Motor neuron (in vitro differentiated cells): ENCODE results near the gene MEX3A. TPM values are rescaled to one million over a fixed set of nuclear protein-coding genes. Genes with fewer than 3 reads are reported as not detected.
"Not testable (repeated sequence)": the region's sequence is repeated elsewhere in the genome, so short reads cannot be mapped to it uniquely, and the experiment has no call there.

ENCODE experiments used
- ATAC-seq, 8 experiments: fragments of 200-7000 bp; cut with Tn5 transposase; replicated peaks in 6 of 8; 2 replicates each; pipeline ENCODE4 v1.8.0; 2021; ENCODE audit warnings: mild to moderate bottlenecking in 8 of 8, moderate library complexity in 8 of 8
- H3K27ac ChIP-seq, 2 donors: fragments of 250-450 bp; sonication (Bioruptor Pico); 2 replicates each; pipeline ENCODE4 v1.9.0; 2021; ENCODE audit warnings: antibody characterized with exemption in 2 of 2, mild to moderate bottlenecking in 2 of 2, moderate library complexity in 1 of 2
- H3K4me1 ChIP-seq, 2 donors: fragments of 250-450 bp; sonication (Bioruptor Pico); replicated peaks in 1 of 2; 2 replicates each; pipeline ENCODE4 v1.6.1; 2021; ENCODE audit warnings: antibody characterized with exemption in 2 of 2, mild to moderate bottlenecking in 2 of 2, moderate library complexity in 1 of 2
- H3K4me3 ChIP-seq, 5 donors: fragments of 250-450 bp; sonication (Bioruptor Pico); 2 replicates each; pipeline ENCODE4 v1.9.0; 2021; ENCODE audit warnings: antibody characterized with exemption in 5 of 5, mild to moderate bottlenecking in 5 of 5, moderate library complexity in 4 of 5
- WGBS, 10 experiments: fragments of 450-650 bp; shearing (Covaris generic); methylation state at CpG; one replicate each; pipeline ENCODE4 v1.0.0; 2022; 5-methylcytosine and 5-hydroxymethylcytosine counted together
- in situ Hi-C, 9 experiments: fragments of 400-800 bp; cut with MboI; loops; one replicate each; pipeline ENCODE4 v1.15.0; 2021; ENCODE audit warnings: low sequenced_read_pairs in 9 of 9, low pct_unique_long_range_greater_than_20kb in 2 of 9; ENCODE audit not compliant: unreplicated experiment in 9 of 9
- total RNA-seq, 8 experiments: library from RNA; unstranded; fragments of 300-600 nt; gene quantifications; 2 replicates each; pipeline versions ENCODE4 v1.2.3 to v1.2.4, GENCODE V29; 2022

Gene MEX3A
- total RNA-seq, 8 experiments from 2014 or later = 1.2 to 92.3 (median 33.9) TPM

DNA sequence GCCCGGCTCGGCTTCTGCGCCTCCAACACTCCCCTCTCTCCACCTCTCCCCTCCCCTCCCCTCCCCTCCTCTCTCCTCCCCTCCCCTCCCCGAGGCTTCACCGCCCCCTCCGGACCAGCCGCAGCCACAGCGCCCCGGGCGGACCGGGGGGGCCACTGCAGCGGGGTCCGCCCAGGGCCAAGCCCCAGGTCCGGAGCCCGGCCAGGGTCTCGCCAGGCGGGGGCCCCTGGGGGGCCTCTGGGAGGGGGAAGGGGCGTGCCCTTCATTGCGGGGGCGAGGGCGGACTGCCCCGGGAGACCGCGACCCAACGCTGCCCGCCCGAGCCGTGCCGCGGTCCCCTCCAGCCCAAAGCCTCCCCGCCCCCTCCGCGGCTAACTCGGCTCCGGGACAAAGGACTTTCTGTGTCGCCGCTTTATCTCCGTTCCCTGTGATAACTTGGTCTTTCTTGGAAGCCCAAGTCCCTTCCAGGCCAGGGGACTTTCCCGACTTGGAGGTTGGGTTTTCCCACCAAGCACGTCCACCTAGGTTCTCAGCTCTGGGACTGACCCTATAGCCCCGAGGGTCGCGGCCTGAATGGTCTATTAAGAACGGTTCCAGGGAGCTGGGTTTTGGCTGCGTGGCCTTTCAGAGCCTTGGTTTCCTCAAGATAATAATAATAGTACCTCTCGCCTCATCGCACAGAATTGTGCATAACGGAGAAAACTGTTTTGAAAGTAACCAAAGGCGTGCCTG, 28.3 kb downstream of the MEX3A start, which contains the start of gene UBQLN4:
Gene UBQLN4, minus strand, starts transcription at position 31 of the 732 bp plus-strand sequence. CDS start 97 bp downstream, outside the sequence.
- ATAC-seq = peak; percentile 24 to 71 (median 62)
- H3K27ac ChIP-seq = peak within 1 kb of the TSS; percentile 91 to 95
- in situ Hi-C loops = no loop called here
- peaks cover 3 to 6% of the 10 kb centered on the region in 2 donors for H3K4me1 ChIP-seq
- H3K4me3 ChIP-seq = peak within 1 kb of the TSS; percentile 79 to 97 (median 96)
- WGBS, 10 experiments = 0 to 4% (median 0%) methylated on average over 1 to 12 of the region's 49 CpGs; no CpG with 5 or more reads in 1 of the 10 experiments

DNA sequence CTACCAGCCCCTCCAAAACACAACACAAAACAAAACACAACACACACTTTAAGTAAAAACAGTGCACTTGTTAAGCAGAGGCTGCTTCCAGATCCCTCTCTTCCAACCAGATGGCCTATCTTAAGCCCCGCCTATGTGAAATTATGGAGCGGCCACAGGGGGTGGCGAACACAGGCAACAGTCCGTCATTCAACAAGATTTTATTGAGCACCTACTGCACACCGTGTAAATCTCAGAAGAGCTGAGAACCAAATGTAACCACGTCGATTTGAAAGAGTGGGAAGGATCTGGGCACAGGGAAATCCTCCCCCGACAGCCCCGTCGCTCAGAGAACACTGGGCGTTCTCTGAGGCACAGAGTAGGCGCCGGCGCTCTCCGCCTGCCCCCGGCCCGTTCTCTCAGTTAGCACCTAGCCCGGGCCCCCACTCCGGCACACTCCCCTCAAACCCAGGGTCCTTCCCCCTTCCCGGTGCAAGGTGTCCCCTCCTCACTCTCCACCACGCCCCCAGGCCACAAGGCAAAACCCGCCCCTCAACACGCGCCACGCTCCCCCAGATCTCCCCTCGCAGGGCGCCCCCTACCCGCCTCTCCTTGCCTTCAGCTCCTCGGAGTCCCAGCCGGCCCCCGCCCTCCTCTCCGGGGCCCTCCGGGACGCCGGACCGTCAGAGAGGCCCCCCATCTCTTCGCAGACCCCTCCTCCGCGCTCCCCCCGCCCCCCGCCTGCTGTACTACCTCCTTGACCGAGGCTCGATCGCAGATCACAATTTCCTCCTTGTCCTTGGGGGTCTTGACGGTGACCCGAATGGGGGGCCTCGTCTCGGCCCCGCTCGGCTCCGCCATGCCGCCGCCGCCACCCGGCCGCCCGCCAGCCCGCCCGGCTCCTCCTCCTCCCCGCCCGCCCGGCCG, 29.1 kb downstream of the MEX3A start:
- peak overlapping the region; percentile 91 to 95 for H3K27ac ChIP-seq
- in situ Hi-C loops = no loop called here
- peaks cover 3 to 6% of the 10 kb centered on the region in 2 donors for H3K4me1 ChIP-seq
- ATAC-seq = peak; percentile 13 to 60 (median 48)
- H3K4me3 ChIP-seq = peak overlapping the region; percentile 79 to 97 (median 96)
- WGBS, 10 experiments = 0 to 10% (median 0%) methylated on average over 1 to 4 of the region's 63 CpGs; no CpG with 5 or more reads in 3 of the 10 experiments

DNA sequence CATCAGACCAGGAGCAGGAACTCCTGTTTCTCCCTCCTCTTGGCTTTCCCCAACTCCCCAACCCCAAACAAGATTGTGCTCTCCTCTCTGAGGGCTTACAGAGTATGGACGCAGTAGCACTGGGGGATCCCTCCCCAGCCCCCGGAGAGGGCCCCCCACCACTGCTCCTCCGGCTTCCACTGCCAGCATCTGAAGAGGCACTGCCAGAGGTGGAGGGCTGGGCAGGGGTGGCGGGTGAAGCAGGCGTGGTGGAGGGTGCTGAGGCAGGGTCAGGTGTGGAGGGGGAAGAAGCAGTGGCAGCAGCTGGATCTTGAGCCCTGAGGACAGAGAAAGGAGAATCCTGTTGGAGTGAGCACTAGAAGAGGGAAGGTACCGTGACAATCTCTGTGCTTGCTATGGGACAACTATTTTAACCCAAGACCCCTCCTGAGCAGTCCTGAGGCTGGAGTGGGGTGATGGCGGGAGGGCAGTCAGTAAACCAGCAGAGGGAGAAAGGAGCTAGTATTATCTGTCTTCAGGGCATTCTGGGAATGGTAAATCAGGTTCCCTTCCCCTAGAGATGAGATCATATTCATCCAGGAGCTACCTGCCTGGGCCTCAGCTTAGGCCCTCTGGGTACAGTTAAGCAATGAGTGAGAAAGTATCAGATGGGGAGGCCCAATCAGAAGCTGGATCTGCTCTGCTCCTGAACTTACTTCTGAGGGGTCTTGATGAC, 31.1 kb downstream of the MEX3A start:
- Histone ChIP-seq H3K4me3 (no peak overlapping the region), H3K27ac (no peak overlapping the region), H3K4me1 (peaks cover 3 to 6% of the 10 kb centered on the region in 2 donors)
- in situ Hi-C loops = no loop called here
- no peak for ATAC-seq
- 80 to 100% (median 90%) methylated on average over 1 to 2 of the region's 7 CpGs; no CpG with 5 or more reads in 7 of the 10 experiments for WGBS, 10 experiments

DNA sequence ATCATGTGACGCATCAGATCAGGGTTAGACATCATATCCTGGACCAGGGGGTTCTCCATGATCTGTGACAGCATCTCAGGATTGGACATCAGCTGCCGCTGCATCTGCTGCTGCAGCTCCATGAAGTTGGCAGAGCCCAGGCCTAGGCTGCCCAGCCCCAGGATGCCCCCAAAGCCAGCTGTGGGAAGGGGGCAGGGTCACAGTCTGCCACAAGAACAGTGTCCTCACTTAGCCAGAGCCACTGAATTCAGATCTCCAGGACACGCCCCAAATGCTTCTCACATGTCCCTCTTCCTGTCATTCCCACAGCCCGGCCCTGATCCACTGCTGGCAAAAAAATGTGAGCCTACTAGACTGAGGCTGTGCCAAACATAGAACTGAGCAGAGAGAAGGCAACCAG, 31.9 kb downstream of the MEX3A start:
- Histone ChIP-seq H3K4me1 (peaks cover 0 to 2% of the 10 kb centered on the region in 2 donors), H3K27ac (no peak overlapping the region), H3K4me3 (no peak overlapping the region)
- in situ Hi-C loops = no loop called here
- peak in 1 of 8 experiments; percentile 1 for ATAC-seq
- 60 to 100% (median 96%) methylated on average over 1 to 3 of the region's 4 CpGs; no CpG with 5 or more reads in 2 of the 10 experiments for WGBS, 10 experiments

GRCh38 chr1:156048663-156049258, 33.5 kb downstream of the MEX3A start:
- Histone ChIP-seq H3K4me3 (no peak overlapping the region), H3K4me1 (no peaks in the 10 kb centered on the region), H3K27ac (no peak overlapping the region)
- ATAC-seq = no peak
- WGBS, 10 experiments = 43 to 100% (median 85%) methylated on average over 1 to 3 of the region's 3 CpGs; no CpG with 5 or more reads in 5 of the 10 experiments
- in situ Hi-C loops = no loop called here

GRCh38 chr1:156045076-156045475, 37.2 kb downstream of the MEX3A start:
- in situ Hi-C loops = no loop called here
- Histone ChIP-seq H3K4me3 (no peak overlapping the region), H3K4me1 (no peaks in the 10 kb centered on the region), H3K27ac (no peak overlapping the region)
- ATAC-seq = no peak
- 83 to 100% (median 92%) methylated on average over 1 to 4 of the region's 4 CpGs; no CpG with 5 or more reads in 1 of the 10 experiments for WGBS, 10 experiments

DNA sequence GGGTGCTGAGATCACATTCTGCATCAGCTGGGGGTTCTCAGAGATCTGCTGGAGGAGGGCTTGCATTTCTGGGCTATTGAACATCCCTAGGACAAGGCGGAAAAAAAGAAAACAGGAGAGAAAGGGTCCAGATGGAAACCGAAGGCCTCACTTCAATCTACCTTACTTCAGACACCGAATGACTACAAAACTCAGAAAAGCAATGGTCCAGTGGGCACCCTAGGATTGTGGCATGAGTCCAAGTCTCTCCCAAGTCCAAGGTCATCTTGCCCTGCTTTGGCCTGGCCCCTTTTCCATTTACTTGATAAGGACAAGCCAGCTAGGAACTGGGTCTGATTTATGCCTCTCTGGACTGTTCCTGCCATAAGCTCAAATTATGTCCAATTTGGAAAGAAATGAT, 39.4 kb downstream of the MEX3A start:
- in situ Hi-C loops = no loop called here
- Histone ChIP-seq H3K4me1 (no peaks in the 10 kb centered on the region), H3K27ac (no peak overlapping the region), H3K4me3 (no peak overlapping the region)
- ATAC-seq = no peak
- WGBS, 10 experiments = 62 to 100% (median 88%) methylated on average over 1 to 3 of the region's 3 CpGs; no CpG with 5 or more reads in 3 of the 10 experiments

DNA sequence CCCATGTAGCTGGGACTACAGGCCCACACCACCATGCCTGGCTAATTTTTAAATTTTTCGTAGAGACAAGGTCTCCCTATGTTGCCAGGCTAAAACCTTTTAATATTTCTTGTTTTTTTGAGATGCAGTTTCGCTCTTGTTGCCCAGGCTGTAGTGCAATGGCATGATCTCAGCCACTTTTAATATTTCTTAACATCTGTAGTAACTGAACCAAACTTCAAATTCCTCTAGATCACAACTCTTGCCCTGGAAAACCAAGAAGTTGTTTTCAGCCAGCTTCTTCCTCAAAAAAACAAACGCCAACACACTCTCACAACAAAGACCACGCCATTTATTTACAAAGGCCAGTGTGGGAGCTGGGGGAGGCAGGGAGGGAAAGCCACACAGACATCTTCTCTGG, 47.3 kb downstream of the MEX3A start:
- H3K27ac ChIP-seq, ATAC-seq, in situ Hi-C loops, H3K4me3 ChIP-seq, H3K4me1 ChIP-seq: not testable (repeated sequence)
- WGBS, 10 experiments = 84 to 100% (median 93%) methylated on average over 1 to 4 of the region's 4 CpGs; no CpG with 5 or more reads in 5 of the 10 experiments

DNA sequence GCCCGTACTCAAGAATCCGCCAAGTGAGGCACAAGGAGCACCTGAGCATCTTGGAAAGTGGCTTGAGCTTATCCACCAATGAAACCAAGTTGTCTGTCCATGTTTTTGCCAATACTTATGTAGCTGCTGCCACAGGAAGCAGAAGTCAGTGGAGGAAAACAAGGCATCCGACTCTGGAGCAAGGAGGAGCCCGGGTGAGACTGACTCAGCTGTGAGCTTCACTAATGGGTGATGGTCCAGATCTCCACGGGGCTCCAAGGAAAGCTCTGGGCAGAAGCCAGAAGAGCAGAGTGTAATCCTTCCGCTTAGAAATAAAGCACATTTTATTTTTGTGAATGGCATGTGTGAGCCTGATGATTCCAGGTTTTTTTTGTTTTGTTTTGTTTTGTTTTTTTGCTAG, 49.3 kb downstream of the MEX3A start:
- H3K27ac ChIP-seq = no peak overlapping the region
- no peak overlapping the region for H3K4me3 ChIP-seq
- ATAC-seq = no peak
- in situ Hi-C loops = no loop called here
- no peaks in the 10 kb centered on the region for H3K4me1 ChIP-seq
- WGBS, 10 experiments = 0 to 90% (median 71%) methylated on average over 2 to 6 of the region's 6 CpGs; no CpG with 5 or more reads in 2 of the 10 experiments

GRCh38 chr1:156026588-156026987, 55.7 kb downstream of the MEX3A start:
- H3K4me1 ChIP-seq = peaks cover 0 to 4% of the 10 kb centered on the region in 2 donors
- H3K4me3 ChIP-seq = no peak overlapping the region
- 61 to 95% (median 80%) methylated on average over 1 to 4 of the region's 4 CpGs; no CpG with 5 or more reads in 3 of the 10 experiments for WGBS, 10 experiments
- H3K27ac ChIP-seq = no peak overlapping the region
- ATAC-seq = no peak
- in situ Hi-C loops = no loop called here

DNA sequence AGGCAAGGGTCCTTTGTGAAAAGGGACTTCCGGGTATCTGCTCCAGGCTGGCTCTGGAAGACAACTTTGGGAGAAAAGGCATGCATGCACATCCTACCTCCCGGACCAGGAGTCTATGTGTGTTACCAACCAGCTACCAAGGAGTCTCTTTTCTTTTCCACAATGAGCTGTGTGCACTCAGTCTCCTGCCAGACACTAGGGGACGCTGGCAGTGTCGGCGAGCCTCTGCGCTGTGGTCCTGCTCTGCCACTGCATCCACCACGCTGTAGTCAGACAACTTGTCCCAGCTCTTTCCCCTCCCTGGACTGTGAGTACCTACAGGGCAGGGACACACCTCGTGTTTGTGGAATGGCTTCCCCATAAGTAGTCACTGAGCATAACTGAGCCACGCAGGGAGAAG, 56.4 kb downstream of the MEX3A start:
- Histone ChIP-seq H3K27ac (no peak overlapping the region), H3K4me3 (no peak overlapping the region), H3K4me1 (peaks cover 0 to 6% of the 10 kb centered on the region in 2 donors)
- ATAC-seq = peak; percentile 66 to 99 (median 90)
- in situ Hi-C loops = no loop called here
- whole genome bisulfite sequencing, 10 experiments = 10 to 50% (median 25%) methylated on average over 2 to 9 of the region's 9 CpGs; no CpG with 5 or more reads in 2 of the 10 experiments

GRCh38 chr1:156024801-156025200, 57.5 kb downstream of the MEX3A start:
- WGBS, 10 experiments = 60 to 79% (median 70%) methylated on average over 1 to 5 of the region's 5 CpGs; no CpG with 5 or more reads in 3 of the 10 experiments
- Histone ChIP-seq H3K4me3 (no peak overlapping the region), H3K27ac (no peak overlapping the region), H3K4me1 (peaks cover 2 to 8% of the 10 kb centered on the region in 2 donors)
- in situ Hi-C loops = no loop called here
- ATAC-seq = no peak
